Measurements from ENCODE around the gene KEL. TPM values are rescaled to one million over a fixed set of nuclear protein-coding genes. Genes with fewer than 3 reads are reported as not detected.

Gene KEL
- total and polyA plus RNA-seq, 4 donors, result 0.18 to 81.0 (median 0.36) TPM

GRCh38 chr7:142961595-142961972 is 579 bp downstream of the KEL start:
- 77% methylated on average over 4 of the region's 4 CpGs for WGBS
- Histone ChIP-seq H3K9me3 (ENCODE audit: control insufficient read depth in 4 of 4, low read length in 3 of 4) (no peaks in the 10 kb centered on the region), H3K4me3 (ENCODE audit: low read depth in 1 of 3, low read length in 3 of 3) (no peak overlapping the region), H3K27me3 (ENCODE audit: control insufficient read depth in 4 of 4, insufficient read depth in 4 of 4, low read length in 3 of 4) (no peaks in the 10 kb centered on the region), H3K36me3 (ENCODE audit: control insufficient read depth in 4 of 4, insufficient read depth in 3 of 4, low read depth in 1 of 4, low read length in 3 of 4) (no peaks in the 10 kb centered on the region), H3K27ac (ENCODE audit: low read depth in 1 of 2, low read length in 2 of 2) (no peak overlapping the region), H3K4me1 (ENCODE audit: control insufficient read depth in 4 of 4, insufficient read depth in 4 of 4, low read length in 3 of 4) (no peaks in the 10 kb centered on the region), H3K9ac (ENCODE audit: low read depth in 1 of 2, low read length in 2 of 2) (no peak overlapping the region)
- DNase-seq (ENCODE audit: low spot score), result no peak
- TF ChIP-seq HNF4G (IDR thresholded peaks at IDR 0.05), result no peak
- no peak for TF ChIP-seq MAX (IDR thresholded peaks at IDR 0.05)
- TF ChIP-seq JUND (IDR thresholded peaks at IDR 0.05), result no peak
- TF ChIP-seq FOXA2 (IDR thresholded peaks at IDR 0.05), result no peak
- TF ChIP-seq HNF4A (conservative IDR thresholded peaks at IDR 0.05), result no peak
- no peak for TF ChIP-seq ATF3 (IDR thresholded peaks at IDR 0.05)
- TF ChIP-seq YY1 (IDR thresholded peaks at IDR 0.05), result no peak
- no peak for TF ChIP-seq NR2F2 (IDR thresholded peaks at IDR 0.05)
- TF ChIP-seq RXRA (IDR thresholded peaks at IDR 0.05), result no peak
- TF ChIP-seq FOXA1 (IDR thresholded peaks at IDR 0.05), result no peak
- TF ChIP-seq SP1 (IDR thresholded peaks at IDR 0.05), result no peak
- no peak for TF ChIP-seq GABPA (IDR thresholded peaks at IDR 0.05 in 1 of 2, conservative IDR thresholded peaks at IDR 0.05 in 1 of 2)
- TF ChIP-seq TAF1 (conservative IDR thresholded peaks at IDR 0.05), result no peak
- no peak for TF ChIP-seq EGR1 (IDR thresholded peaks at IDR 0.05; ENCODE audit: low read depth in 2 of 2)
- no peak for TF ChIP-seq ZBTB33 (IDR thresholded peaks at IDR 0.05)
- TF ChIP-seq REST (IDR thresholded peaks at IDR 0.05), result no peak

GRCh38 chr7:142960955-142961512 is 1.1 kb downstream of the KEL start:
- H3K36me3 ChIP-seq (ENCODE audit: control insufficient read depth in 4 of 4, insufficient read depth in 3 of 4, low read depth in 1 of 4, low read length in 3 of 4), result no peaks in the 10 kb centered on the region
- DNase-seq (ENCODE audit: low spot score), result no peak
- H3K27ac ChIP-seq (ENCODE audit: low read depth in 1 of 2, low read length in 2 of 2), result no peak overlapping the region
- H3K9me3 ChIP-seq (ENCODE audit: control insufficient read depth in 4 of 4, low read length in 3 of 4), result no peaks in the 10 kb centered on the region
- WGBS, result 82% methylated on average over 5 of the region's 5 CpGs
- TF ChIP-seq TAF1 (conservative IDR thresholded peaks at IDR 0.05) (no peak), JUND (IDR thresholded peaks at IDR 0.05) (no peak), HNF4A (conservative IDR thresholded peaks at IDR 0.05) (no peak), SP1 (IDR thresholded peaks at IDR 0.05) (no peak), YY1 (IDR thresholded peaks at IDR 0.05) (no peak), FOXA2 (IDR thresholded peaks at IDR 0.05) (no peak), HNF4G (IDR thresholded peaks at IDR 0.05) (no peak), RAD21 (IDR thresholded peaks at IDR 0.05) (peak; percentile 18 to 38)
- no peaks in the 10 kb centered on the region for H3K27me3 ChIP-seq (ENCODE audit: control insufficient read depth in 4 of 4, insufficient read depth in 4 of 4, low read length in 3 of 4)
- H3K4me3 ChIP-seq (ENCODE audit: low read depth in 1 of 3, low read length in 3 of 3), result no peak overlapping the region
- no peaks in the 10 kb centered on the region for H3K4me1 ChIP-seq (ENCODE audit: control insufficient read depth in 4 of 4, insufficient read depth in 4 of 4, low read length in 3 of 4)
- H3K9ac ChIP-seq (ENCODE audit: low read depth in 1 of 2, low read length in 2 of 2), result no peak overlapping the region

Measured in liver (tissue), 9 donors.